ENCODE data around the gene OR1L4. TPM values are rescaled to one million over a fixed set of nuclear protein-coding genes. Genes with fewer than 3 reads are reported as not detected.

OR1L4 gene, protein sequence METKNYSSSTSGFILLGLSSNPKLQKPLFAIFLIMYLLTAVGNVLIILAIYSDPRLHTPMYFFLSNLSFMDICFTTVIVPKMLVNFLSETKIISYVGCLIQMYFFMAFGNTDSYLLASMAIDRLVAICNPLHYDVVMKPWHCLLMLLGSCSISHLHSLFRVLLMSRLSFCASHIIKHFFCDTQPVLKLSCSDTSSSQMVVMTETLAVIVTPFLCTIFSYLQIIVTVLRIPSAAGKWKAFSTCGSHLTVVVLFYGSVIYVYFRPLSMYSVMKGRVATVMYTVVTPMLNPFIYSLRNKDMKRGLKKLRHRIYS
- total RNA-seq (2014; rRNA removed; shearing (Covaris generic)) = not detected in 2 replicates

DNA sequence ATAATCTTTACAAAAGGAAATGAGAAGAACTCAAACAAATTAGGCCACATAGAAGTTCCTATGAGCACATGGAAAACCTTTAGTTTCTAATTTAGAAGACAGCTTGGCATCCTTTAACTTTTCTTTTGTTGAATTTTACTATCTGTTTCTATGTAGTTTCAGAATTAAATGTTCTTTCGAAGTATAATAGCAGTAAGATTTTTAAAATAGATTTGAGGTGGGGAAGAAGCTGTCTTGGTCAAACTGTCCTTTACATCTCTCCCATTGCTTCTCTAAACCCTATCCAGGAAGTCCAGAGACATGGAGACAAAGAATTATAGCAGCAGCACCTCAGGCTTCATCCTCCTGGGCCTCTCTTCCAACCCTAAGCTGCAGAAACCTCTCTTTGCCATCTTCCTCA lies at the start of gene OR1L4:
OR1L4 (plus strand) TSS at position 301 of the 400 bp plus-strand sequence; CDS start at position 301, 0 bp downstream.
- DNase-seq (ENCODE audit: low read depth in 1 of 2, low spot score in 2 of 2) = no peak
- Histone ChIP-seq H3K27ac (no peak within 1 kb of the TSS), H3K36me3 (no peaks in the 10 kb centered on the region), H3K4me1 (replicated peaks) (no peaks in the 10 kb centered on the region), H3K9me3 (replicated peaks) (0 out of 2 replicates have a peak, but pooled peaks cover 2% of the 10 kb centered on the region), H3K27me3 (replicated peaks) (no peaks in the 10 kb centered on the region), H3K4me3 (no peak within 1 kb of the TSS)

DNA sequence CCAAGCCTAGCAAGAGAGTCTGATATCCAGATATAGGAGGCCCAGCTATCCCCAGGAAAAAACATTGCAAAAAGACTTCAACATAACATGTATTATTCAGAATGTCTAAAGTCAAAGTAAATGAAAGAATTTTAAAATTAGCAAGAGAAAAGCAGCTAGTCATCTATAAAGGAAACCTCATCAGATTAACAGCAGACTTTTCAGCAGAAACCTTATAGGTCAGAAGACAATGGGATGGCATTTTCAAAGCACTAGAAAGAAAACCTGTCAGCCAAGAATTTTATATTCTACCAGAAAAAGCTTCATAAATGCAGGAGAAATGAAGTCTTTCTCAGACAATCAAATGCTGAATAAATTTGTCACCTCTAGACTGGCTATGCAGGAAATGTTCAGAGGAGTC lies 38.9 kb upstream of the OR1L4 start:
- Histone ChIP-seq H3K27ac (no peak overlapping the region), H3K4me3 (no peak overlapping the region), H3K4me1 (replicated peaks) (no peaks in the 10 kb centered on the region), H3K36me3 (no peaks in the 10 kb centered on the region), H3K9me3 (replicated peaks) (no peaks in the 10 kb centered on the region), H3K27me3 (replicated peaks) (no peaks in the 10 kb centered on the region; the same call in 1 of the 2 replicates)
- DNase-seq (ENCODE audit: low read depth in 1 of 2, low spot score in 2 of 2) = no peak

DNA sequence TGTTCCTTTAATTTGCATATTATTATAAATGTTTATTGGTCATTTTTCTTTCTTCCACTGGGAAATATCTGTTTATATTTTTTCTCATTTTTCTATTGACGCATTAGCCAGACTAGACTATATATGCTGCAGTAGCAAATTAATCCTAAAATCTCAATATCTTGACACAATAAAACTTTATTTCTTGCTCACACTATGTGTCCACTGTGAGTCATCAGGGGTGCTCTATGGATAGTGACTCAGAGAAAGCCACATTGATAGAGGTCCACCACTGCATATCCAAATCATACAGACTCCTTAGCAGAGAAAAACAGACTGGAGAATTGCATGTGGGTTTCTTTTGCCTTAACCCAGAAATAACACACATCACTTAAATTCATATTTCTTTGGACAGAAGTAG lies 28.1 kb upstream of the OR1L4 start:
- no peak for DNase-seq (ENCODE audit: low read depth in 1 of 2, low spot score in 2 of 2)
- Histone ChIP-seq H3K27ac (no peak overlapping the region), H3K4me1 (replicated peaks) (no peaks in the 10 kb centered on the region), H3K4me3 (no peak overlapping the region), H3K27me3 (replicated peaks) (no peaks in the 10 kb centered on the region), H3K36me3 (no peaks in the 10 kb centered on the region), H3K9me3 (replicated peaks) (no peaks in the 10 kb centered on the region)

DNA sequence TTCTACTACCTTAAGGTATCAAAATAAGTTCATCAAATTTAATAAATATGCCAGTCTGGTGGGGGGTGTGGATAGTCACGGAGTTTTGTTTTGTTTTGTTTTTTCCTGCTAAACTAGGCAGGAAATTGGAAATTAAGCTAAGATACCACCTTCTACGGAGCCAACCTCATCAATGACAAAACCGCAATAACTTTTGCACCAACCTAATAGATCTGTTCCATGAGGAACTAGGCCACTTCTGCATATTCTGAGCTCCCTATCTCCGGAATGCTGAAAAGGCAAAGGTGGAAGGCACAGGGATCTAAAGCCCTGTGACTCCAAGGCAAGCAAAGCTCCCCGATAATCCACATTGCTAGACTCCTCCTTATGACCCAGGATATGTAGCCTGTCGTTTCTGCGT lies 5.8 kb upstream of the OR1L4 start:
- Histone ChIP-seq H3K4me3 (no peak overlapping the region), H3K9me3 (replicated peaks) (no peaks in the 10 kb centered on the region), H3K27me3 (replicated peaks) (no peaks in the 10 kb centered on the region), H3K27ac (no peak overlapping the region), H3K4me1 (replicated peaks) (no peaks in the 10 kb centered on the region), H3K36me3 (no peaks in the 10 kb centered on the region)
- no peak for DNase-seq (ENCODE audit: low read depth in 1 of 2, low spot score in 2 of 2)

DNA sequence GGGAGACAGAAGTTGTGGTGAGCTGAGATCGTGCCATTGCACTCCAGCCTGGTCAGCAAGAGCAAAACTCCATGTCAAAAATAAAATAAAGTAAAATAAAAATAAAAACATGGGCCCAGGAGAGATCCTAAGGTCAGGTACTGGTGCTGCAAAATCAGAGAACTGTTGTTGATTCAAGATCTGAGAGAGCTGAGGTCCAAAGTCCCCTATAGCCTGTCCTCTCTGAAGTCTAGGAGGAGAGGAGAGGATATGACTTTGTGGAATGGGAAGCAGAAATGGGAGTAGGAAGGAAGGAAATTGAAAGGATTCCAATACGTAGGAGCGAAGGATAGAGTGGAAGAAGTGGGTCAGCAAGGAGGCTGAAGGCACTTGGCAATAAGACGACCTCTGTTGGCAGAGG lies 4.6 kb upstream of the OR1L4 start:
- H3K4me1 ChIP-seq (replicated peaks) = no peaks in the 10 kb centered on the region
- DNase-seq (ENCODE audit: low read depth in 1 of 2, low spot score in 2 of 2) = no peak
- no peaks in the 10 kb centered on the region for H3K36me3 ChIP-seq
- no peak overlapping the region for H3K27ac ChIP-seq
- H3K9me3 ChIP-seq (replicated peaks) = no peaks in the 10 kb centered on the region
- no peaks in the 10 kb centered on the region for H3K27me3 ChIP-seq (replicated peaks)
- H3K4me3 ChIP-seq = no peak overlapping the region

DNA sequence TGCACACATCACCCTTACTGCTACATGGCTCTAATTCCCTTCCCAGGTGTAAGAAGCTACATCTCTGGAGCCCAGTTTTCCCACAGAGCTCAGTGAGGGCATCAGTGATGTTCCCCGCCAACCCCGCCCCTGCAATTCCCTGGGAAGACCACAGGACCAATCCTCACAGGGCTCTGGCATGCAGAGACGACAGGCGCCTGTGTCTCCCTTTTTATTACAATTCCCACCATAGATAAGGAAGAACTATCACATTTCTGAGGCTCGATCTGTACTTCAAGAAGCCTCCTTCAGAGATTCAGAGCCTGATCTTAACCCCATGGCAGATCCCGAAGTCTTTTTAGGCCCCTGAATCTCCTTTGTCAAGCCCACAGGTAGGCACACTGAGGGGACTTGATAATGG lies 18.2 kb downstream of the OR1L4 start, which contains the start of gene OR1L6:
OR1L6 (plus strand) TSS at position 301 of the 400 bp plus-strand sequence. CDS start 7,545 bp downstream, outside the sequence.
- Histone ChIP-seq H3K27me3 (replicated peaks) (no peaks in the 10 kb centered on the region), H3K36me3 (no peaks in the 10 kb centered on the region), H3K27ac (no peak within 1 kb of the TSS), H3K4me3 (no peak within 1 kb of the TSS), H3K4me1 (replicated peaks) (no peaks in the 10 kb centered on the region), H3K9me3 (replicated peaks) (no peaks in the 10 kb centered on the region)
- DNase-seq (ENCODE audit: low read depth in 1 of 2, low spot score in 2 of 2) = no peak

DNA sequence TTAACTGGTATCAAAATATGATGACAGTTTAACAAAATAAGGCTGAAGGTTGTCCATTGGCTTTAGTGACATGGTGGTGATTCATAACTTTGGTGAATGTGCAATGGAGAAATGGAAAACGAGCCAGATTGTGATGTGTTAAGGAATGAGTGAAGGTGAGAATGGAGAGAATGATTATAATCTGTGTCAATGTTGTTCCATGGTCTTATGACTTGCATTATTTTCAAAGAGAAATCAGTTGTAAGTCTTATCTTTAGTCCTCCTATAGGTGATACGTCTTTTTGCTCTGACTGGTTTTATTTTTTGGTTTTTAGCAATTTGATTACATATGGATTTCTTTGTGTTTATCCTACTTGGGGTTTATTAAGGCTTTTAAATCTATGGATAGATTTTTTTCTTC lies 31.0 kb downstream of the OR1L4 start:
- Histone ChIP-seq H3K9me3 (replicated peaks) (no peaks in the 10 kb centered on the region), H3K27me3 (replicated peaks) (no peaks in the 10 kb centered on the region), H3K4me1 (replicated peaks) (no peaks in the 10 kb centered on the region), H3K27ac (no peak overlapping the region), H3K36me3 (no peaks in the 10 kb centered on the region), H3K4me3 (no peak overlapping the region)
- no peak for DNase-seq (ENCODE audit: low read depth in 1 of 2, low spot score in 2 of 2)

DNA sequence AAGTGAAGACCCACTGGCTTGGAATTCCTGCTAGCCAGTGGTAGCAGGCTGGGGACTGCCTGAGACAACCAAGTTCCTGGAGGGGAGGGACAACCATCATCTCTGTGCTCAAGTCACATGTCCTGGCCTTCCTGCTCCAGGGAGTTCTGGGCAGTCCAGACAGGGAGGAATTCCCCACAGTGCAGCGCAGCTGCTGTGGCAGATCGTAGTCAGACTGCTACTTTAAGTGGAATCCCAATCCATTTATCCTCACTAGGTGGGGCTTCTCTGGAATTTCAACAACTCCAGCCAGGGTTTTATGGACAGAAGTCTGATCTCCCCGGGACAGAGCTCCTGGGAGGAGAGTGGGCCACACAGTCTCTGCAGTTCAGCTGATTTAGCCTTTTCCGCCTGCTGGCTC lies 44.0 kb downstream of the OR1L4 start:
- H3K27ac ChIP-seq = no peak overlapping the region
- DNase-seq (ENCODE audit: low read depth in 1 of 2, low spot score in 2 of 2) = no peak

More for the DNA sequence above, 44.0 kb downstream of the OR1L4 start:
- Histone ChIP-seq H3K27me3 (replicated peaks) (no peaks in the 10 kb centered on the region), H3K4me1 (replicated peaks) (no peaks in the 10 kb centered on the region), H3K36me3 (no peaks in the 10 kb centered on the region), H3K9me3 (replicated peaks) (no peaks in the 10 kb centered on the region), H3K4me3 (no peak overlapping the region)

Other genes starting within 250 kb of the OR1L4 start
- not detected in 2 replicates for gene OR1J1, start 246.1 kb upstream of the OR1L4 start, total RNA-seq (2014; rRNA removed; shearing (Covaris generic))
- not detected in 2 replicates for gene OR1J2, start 213.2 kb upstream of the OR1L4 start, total RNA-seq (2014; rRNA removed; shearing (Covaris generic))
- not detected in 2 replicates for gene OR1J4, start 204.8 kb upstream of the OR1L4 start, total RNA-seq (2014; rRNA removed; shearing (Covaris generic))
- gene OR1N1, start 196.7 kb upstream of the OR1L4 start, total RNA-seq (2014; rRNA removed; shearing (Covaris generic)) = not detected in 2 replicates
- not detected in 2 replicates for gene OR1N2, start 170.9 kb upstream of the OR1L4 start, total RNA-seq (2014; rRNA removed; shearing (Covaris generic))
- gene OR1L8, start 140.6 kb upstream of the OR1L4 start, total RNA-seq (2014; rRNA removed; shearing (Covaris generic)) = not detected in 2 replicates
- gene OR1Q1, start 109.3 kb upstream of the OR1L4 start, total RNA-seq (2014; rRNA removed; shearing (Covaris generic)) = not detected in 2 replicates
- not detected in 2 replicates for gene OR1B1, start 66.4 kb upstream of the OR1L4 start, total RNA-seq (2014; rRNA removed; shearing (Covaris generic))
- not detected in 2 replicates for gene OR1L1, start 62.3 kb upstream of the OR1L4 start, total RNA-seq (2014; rRNA removed; shearing (Covaris generic))
- not detected in 2 replicates for gene OR1L3, start 48.9 kb upstream of the OR1L4 start, total RNA-seq (2014; rRNA removed; shearing (Covaris generic))
- gene OR1L6, start 18.3 kb downstream of the OR1L4 start, total RNA-seq (2014; rRNA removed; shearing (Covaris generic)) = not detected in 2 replicates
- not detected in 2 replicates for gene OR5C1, start 64.9 kb downstream of the OR1L4 start, total RNA-seq (2014; rRNA removed; shearing (Covaris generic))
- gene OR1K1, start 76.1 kb downstream of the OR1L4 start, total RNA-seq (2014; rRNA removed; shearing (Covaris generic)) = not detected in 2 replicates
- gene PDCL, start 104.6 kb downstream of the OR1L4 start, total RNA-seq (2014; rRNA removed; shearing (Covaris generic)) = 28.4 and 31.1 TPM in 2 replicates
- 29.4 and 41.1 TPM in 2 replicates for gene RC3H2, start 181.4 kb downstream of the OR1L4 start, total RNA-seq (2014; rRNA removed; shearing (Covaris generic))
- gene ZBTB6, start 189.3 kb downstream of the OR1L4 start, total RNA-seq (2014; rRNA removed; shearing (Covaris generic)) = 9.7 and 11.9 TPM in 2 replicates
- 3.1 and 3.2 TPM in 2 replicates for gene ZBTB26, start 207.5 kb downstream of the OR1L4 start, total RNA-seq (2014; rRNA removed; shearing (Covaris generic))
- gene RABGAP1, start 217.0 kb downstream of the OR1L4 start, total RNA-seq (2014; rRNA removed; shearing (Covaris generic)) = 27.8 and 55.6 TPM in 2 replicates

All from SJSA1 (cell line).